ENCODE measurements around the gene CYP2A13.
"Not testable (repeated sequence)": the region's sequence is repeated elsewhere in the genome, so short reads cannot be mapped to it uniquely, and the experiment has no call there.

Gene CYP2A13

GRCh38 chr19:41083516-41083915 lies 4.7 kb upstream of the CYP2A13 start:
- no peak for DNase-seq (ENCODE audit: extremely low read depth, low read depth)
- no peak for TF ChIP-seq CTCF (IDR thresholded peaks at IDR 0.05; ENCODE audit: low read depth, low read length, missing control alignments)
- H3K4me3 ChIP-seq (replicated peaks; ENCODE audit: low read depth, low read length) = no peak overlapping the region

GRCh38 chr19:41085748-41086415 lies 2.4 kb upstream of the CYP2A13 start:
- H3K4me3 ChIP-seq (replicated peaks; ENCODE audit: low read depth, low read length) = no peak overlapping the region
- no peak for DNase-seq (ENCODE audit: extremely low read depth, low read depth)
- TF ChIP-seq CTCF (IDR thresholded peaks at IDR 0.05; ENCODE audit: low read depth, low read length, missing control alignments) = no peak

GRCh38 chr19:41089959-41090358 lies 1.7 kb downstream of the CYP2A13 start:
- no peak for DNase-seq (ENCODE audit: extremely low read depth, low read depth)
- no peak for TF ChIP-seq CTCF (IDR thresholded peaks at IDR 0.05; ENCODE audit: low read depth, low read length, missing control alignments)
- no peak overlapping the region for H3K4me3 ChIP-seq (replicated peaks; ENCODE audit: low read depth, low read length)

GRCh38 chr19:41095703-41096102 lies 7.5 kb downstream of the CYP2A13 start:
- TF ChIP-seq CTCF (IDR thresholded peaks at IDR 0.05; ENCODE audit: low read depth, low read length, missing control alignments) = no peak

GRCh38 chr19:41096353-41096752 lies 8.1 kb downstream of the CYP2A13 start:
- no peak for TF ChIP-seq CTCF (IDR thresholded peaks at IDR 0.05; ENCODE audit: low read depth, low read length, missing control alignments)
- no peak overlapping the region for H3K4me3 ChIP-seq (replicated peaks; ENCODE audit: low read depth, low read length)
- no peak for DNase-seq (ENCODE audit: extremely low read depth, low read depth)

More at GRCh38 chr19:41095703-41096102, 7.5 kb downstream of the CYP2A13 start:
- H3K4me3 ChIP-seq (replicated peaks; ENCODE audit: low read depth, low read length) = no peak overlapping the region
- DNase-seq (ENCODE audit: extremely low read depth, low read depth) = no peak

- H3K4me3 ChIP-seq (replicated peaks; ENCODE audit: low read depth, low read length) = no peak overlapping the region
- no peak for TF ChIP-seq CTCF (IDR thresholded peaks at IDR 0.05; ENCODE audit: low read depth, low read length, missing control alignments)
- no peak for DNase-seq (ENCODE audit: extremely low read depth, low read depth)
Measured at GRCh38 chr19:41097302-41097701, 9.1 kb downstream of the CYP2A13 start.

- no peak overlapping the region for H3K4me3 ChIP-seq (replicated peaks; ENCODE audit: low read depth, low read length)
- no peak for DNase-seq (ENCODE audit: extremely low read depth, low read depth)
- TF ChIP-seq CTCF (IDR thresholded peaks at IDR 0.05; ENCODE audit: low read depth, low read length, missing control alignments) = no peak
Measured at GRCh38 chr19:41098762-41099161, 10.5 kb downstream of the CYP2A13 start.

GRCh38 chr19:41102210-41102609 lies 14.0 kb downstream of the CYP2A13 start:
- not testable (repeated sequence) for H3K4me3 ChIP-seq (replicated peaks; ENCODE audit: low read depth, low read length); DNase-seq (ENCODE audit: extremely low read depth, low read depth)
